Esophagus squamous epithelium (tissue), 4 donors: Measurements from ENCODE around the gene SLIT1.

ENCODE experiments used
- CTCF ChIP-seq, 6 experiments: fragments of 450-650 bp in 4 of 6; fragments of 200-600 bp in 2 of 6; sonication (generic) in 2 of 6; IDR thresholded peaks; one replicate each; pipeline ENCODE4 v1.5.1; 2016 to 2019; ENCODE audit warnings: antibody characterized with exemption in 6 of 6, mild to moderate bottlenecking in 4 of 6, moderate library complexity in 4 of 6
- POLR2A ChIP-seq, 4 donors: fragments of 450-650 bp; IDR thresholded peaks; one replicate each; pipeline ENCODE4 v1.6.1; 2017; ENCODE audit warnings: antibody characterized with exemption in 4 of 4, mild to moderate bottlenecking in 4 of 4, moderate library complexity in 3 of 4

DNA sequence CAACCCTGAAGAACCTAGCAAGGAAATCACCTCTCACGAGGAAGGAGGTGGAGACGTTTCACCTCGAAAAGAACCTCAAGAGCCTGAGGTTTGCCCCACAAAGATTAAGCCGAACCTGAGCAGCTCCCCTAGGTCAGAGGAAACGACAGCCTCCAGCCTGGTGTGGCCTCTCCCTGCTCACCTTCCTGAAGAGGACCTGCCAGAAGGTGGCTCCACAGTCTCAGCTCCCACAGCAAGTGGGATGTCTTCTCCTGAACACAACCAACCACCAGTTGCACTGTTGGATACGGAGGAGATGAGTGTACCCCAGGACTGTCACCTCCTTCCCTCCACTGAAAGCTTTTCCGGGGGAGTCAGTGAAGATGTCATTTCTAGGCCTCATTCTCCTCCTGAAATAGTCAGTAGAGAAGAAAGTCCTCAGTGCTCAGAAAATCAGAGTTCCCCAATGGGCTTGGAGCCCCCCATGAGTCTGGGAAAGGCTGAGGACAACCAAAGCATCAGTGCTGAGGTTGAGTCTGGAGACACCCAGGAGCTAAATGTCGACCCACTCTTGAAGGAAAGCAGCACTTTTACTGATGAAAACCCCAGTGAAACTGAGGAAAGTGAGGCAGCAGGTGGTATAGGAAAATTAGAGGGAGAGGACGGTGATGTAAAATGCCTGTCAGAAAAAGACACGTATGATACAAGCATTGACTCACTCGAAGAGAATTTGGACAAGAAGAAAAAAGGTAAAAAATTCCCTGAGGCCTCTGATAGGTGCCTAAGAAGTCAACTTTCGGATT lies 203.4 kb downstream of the SLIT1 start:
- TF ChIP-seq CTCF (IDR thresholded peaks at IDR 0.05): no peak
- no peak for TF ChIP-seq POLR2A (IDR thresholded peaks at IDR 0.05)
